Stimulated activated CD8-positive, alpha-beta memory T cell treated with anti-CD3 and anti-CD28 coated beads, Interleukin-12 subunit alpha, Interleukin-12 subunit beta, amount 100 ng/mL, for 24 hours (primary cell): Measurements from ENCODE around the gene PFDN5.
"Not testable (repeated sequence)": the region's sequence is repeated elsewhere in the genome, so short reads cannot be mapped to it uniquely, and the experiment has no call there.

Experiments used
- DNase-seq: peaks from one replicate; pipeline ENCODE4 v3.0.0-alpha.2; 2020; ENCODE audit errors: extremely low read depth

The PFDN5 gene

GRCh38 chr12:53286448-53286847 is 8.9 kb upstream of the PFDN5 start:
- DNase-seq, result no peak

GRCh38 chr12:53287741-53288216 is 7.6 kb upstream of the PFDN5 start:
- no peak for DNase-seq

GRCh38 chr12:53288322-53288721 is 7.0 kb upstream of the PFDN5 start:
- no peak for DNase-seq

GRCh38 chr12:53289891-53290290 is 5.5 kb upstream of the PFDN5 start:
- no peak for DNase-seq

GRCh38 chr12:53290661-53291060 is 4.7 kb upstream of the PFDN5 start:
- DNase-seq, result no peak

- no peak for DNase-seq
Observed at GRCh38 chr12:53292426-53292825, 2.9 kb upstream of the PFDN5 start.

- no peak for DNase-seq
Observed at GRCh38 chr12:53295891-53296219, 513 bp downstream of the PFDN5 start.

GRCh38 chr12:53297106-53297505 is 1.8 kb downstream of the PFDN5 start:
- not testable (repeated sequence) for DNase-seq

- DNase-seq, result no peak
Observed at GRCh38 chr12:53298164-53298563, 2.8 kb downstream of the PFDN5 start.

GRCh38 chr12:53299101-53299453 is 3.7 kb downstream of the PFDN5 start:
- DNase-seq, result no peak

GRCh38 chr12:53299454-53300180 is 4.3 kb downstream of the PFDN5 start, which contains the start of gene MYG1:
Gene MYG1 (plus strand): TSS chr12:53299695. CDS start chr12:53299738, 43 bp downstream.
- DNase-seq, result peak; percentile 73

- DNase-seq, result no peak
Observed at GRCh38 chr12:53300187-53300586, 4.8 kb downstream of the PFDN5 start.

GRCh38 chr12:53302903-53303302 is 7.6 kb downstream of the PFDN5 start:
- no peak for DNase-seq

- no peak for DNase-seq
Observed at GRCh38 chr12:53306826-53307225, 11.5 kb downstream of the PFDN5 start.

GRCh38 chr12:53308276-53308675 is 12.9 kb downstream of the PFDN5 start:
- DNase-seq, result no peak

- no peak for DNase-seq
Observed at GRCh38 chr12:53313996-53314395, 18.7 kb downstream of the PFDN5 start.

- DNase-seq, result no peak
Observed at GRCh38 chr12:53320352-53321195, 25.2 kb downstream of the PFDN5 start.

- DNase-seq, result no peak
Observed at GRCh38 chr12:53324113-53324778, 28.9 kb downstream of the PFDN5 start.

GRCh38 chr12:53324779-53325510 is 29.6 kb downstream of the PFDN5 start:
- peak; percentile 78 for DNase-seq

- DNase-seq, result no peak
Observed at GRCh38 chr12:53325511-53326061, 30.2 kb downstream of the PFDN5 start.

GRCh38 chr12:53326460-53327185 is 31.3 kb downstream of the PFDN5 start:
- DNase-seq, result no peak
